ENCODE measurements around the gene RNASEH2B.

Gene RNASEH2B, protein sequence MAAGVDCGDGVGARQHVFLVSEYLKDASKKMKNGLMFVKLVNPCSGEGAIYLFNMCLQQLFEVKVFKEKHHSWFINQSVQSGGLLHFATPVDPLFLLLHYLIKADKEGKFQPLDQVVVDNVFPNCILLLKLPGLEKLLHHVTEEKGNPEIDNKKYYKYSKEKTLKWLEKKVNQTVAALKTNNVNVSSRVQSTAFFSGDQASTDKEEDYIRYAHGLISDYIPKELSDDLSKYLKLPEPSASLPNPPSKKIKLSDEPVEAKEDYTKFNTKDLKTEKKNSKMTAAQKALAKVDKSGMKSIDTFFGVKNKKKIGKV

DNA sequence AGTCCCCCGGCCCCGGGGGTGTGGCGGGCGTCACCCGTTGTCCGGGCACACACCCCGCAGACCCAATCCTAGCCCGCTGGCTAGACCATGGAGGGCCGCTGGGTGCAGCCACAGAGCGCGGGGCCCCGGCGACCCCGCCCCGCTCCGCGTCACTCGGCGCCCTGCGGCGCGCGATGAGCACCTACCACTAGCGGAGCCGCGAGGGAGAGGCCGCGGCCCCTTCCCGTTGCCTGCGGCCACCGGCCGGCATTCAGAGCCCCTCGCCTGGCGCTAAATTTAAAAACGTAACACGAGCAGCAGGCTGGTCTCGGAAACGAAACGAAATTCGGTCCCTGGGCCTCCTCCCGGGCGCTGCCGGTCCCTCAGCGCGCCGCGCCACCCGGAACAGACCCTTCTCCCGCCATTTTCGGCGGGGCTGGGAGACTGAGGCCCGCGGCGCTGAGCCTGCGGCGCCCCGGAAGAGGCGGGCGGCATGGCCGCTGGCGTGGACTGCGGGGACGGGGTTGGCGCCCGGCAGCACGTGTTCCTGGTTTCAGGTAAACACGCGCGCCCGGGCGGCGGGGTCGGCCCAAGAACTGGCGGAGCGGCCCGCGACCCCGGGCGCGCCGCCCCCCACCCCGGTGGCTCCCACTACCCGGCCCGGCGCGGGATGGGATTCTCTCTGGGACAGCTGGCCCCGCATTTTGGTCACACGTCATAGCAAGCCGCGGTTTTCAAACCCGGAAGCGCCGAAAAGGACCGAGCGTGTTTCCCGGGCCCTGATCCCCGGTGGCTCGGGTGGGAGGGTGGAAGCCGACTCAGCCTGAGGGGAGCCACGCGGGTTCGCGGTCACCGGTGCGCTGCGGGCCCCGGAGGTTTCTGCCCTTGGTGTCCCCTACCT lies at the start of gene RNASEH2B:
TSS of gene RNASEH2B (plus strand) at position 187 of the 880 bp plus-strand sequence. CDS start at position 473, 286 bp downstream.
- DNase-seq, result peak; percentile 67

DNA sequence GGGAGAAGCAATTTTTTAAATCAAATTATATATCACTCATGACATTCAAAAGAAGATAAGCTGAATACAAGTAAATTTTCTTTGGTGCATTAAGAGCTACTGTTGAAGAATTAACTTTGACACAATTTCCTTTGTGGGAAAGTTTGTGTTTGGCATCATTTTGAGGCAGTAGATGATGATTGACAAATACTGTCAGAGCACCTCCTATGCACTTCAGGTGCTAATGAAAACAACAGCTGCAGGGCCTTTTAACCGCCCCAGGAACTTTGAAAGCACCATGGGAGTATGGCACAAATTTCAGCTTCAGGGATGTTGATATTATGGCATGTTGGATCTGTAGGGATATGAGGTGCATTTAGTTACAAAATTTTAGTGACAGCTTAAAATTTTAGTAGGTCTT lies 45.1 kb upstream of the RNASEH2B start:
- DNase-seq, result no peak

DNA sequence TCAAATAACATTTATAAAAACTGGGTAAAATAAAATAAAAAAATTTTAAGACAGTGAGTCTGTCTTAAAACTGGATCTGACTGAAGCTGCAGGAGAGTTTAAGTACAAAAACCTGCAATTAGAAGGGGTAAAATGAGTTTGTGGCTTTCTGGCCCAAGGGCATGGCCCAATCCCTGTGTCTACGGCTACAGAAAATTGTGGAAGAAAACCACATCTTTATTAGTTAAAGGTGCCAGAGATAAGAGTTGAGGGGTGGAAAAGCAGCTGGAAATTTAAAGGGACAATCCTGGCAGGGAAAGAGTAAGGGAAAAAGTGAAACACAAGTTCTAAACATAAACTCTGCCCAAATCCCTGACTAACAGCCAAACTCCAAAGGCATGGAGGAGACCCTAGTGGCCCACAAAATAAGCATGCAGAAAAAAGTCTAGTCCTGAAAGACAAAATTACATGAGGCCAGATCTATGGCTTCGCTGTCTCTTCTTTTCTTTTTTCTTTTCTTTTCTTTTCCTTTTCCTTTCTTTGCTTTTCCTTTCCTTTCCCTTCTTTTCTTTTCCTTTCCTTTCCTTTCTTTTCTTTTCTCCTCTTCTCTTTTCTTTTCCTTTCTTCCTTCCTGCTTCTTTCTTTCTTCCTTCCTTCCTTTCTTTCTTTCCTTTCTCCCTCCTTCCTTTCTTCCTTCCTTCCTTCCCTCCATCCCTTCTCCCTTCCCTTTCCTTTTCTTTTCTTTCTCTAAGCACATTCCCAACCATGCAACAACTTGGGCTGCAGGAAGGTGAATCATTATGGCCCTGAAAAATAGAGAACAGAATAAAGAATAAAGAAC lies 42.6 kb upstream of the RNASEH2B start:
- DNase-seq, result no peak

DNA sequence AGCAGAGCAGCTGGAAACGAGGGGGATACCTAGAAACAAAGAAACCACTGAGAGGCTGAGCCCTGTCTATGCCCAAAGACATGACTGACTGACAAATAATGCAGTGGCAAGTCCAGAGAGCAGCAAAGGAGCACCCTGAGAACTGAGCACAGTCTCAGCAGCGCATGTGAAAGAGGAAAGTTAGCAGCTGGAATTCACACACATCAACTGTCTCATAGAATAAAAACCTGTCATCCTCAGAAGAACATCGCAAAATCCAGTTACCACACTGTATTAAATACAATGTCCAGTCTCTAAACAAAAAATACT lies 42.0 kb upstream of the RNASEH2B start:
- no peak for DNase-seq

DNA sequence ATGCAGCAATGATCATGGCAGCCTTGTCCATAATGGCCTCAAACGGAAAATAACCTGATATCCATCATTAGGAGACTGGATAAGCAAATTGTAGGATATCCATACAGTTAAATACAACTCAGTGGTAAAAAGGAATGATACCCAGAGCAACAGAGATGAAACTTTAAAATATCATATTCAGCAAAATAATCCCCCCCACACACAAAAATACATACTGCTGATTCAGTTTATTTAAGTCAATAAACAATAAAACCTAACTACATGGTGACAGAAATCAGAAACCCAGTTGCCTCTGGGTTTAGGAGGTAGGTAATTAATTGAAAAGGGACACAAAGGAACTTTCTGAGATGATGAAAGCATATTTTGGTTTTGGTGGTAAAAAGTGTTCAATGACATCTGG lies 38.2 kb upstream of the RNASEH2B start:
- no peak for DNase-seq

DNA sequence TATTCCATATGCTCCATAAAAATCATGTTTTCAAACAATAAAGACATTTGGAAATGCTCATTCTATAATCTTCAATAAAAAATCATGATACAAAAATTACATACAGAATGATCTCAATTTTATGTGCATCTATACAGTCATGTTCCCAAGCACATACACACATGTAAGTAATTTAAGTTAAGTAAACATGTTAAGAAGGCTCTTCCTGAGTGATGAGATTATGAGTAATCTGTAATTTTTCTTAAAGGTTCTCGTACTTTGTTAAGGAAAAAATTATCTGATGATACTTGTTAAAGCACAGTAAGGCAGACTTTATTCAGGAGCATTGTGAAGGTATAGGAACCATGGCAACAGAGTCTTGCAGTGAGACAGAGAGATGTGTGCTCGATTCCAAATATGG lies 36.1 kb upstream of the RNASEH2B start:
- DNase-seq, result no peak

DNA sequence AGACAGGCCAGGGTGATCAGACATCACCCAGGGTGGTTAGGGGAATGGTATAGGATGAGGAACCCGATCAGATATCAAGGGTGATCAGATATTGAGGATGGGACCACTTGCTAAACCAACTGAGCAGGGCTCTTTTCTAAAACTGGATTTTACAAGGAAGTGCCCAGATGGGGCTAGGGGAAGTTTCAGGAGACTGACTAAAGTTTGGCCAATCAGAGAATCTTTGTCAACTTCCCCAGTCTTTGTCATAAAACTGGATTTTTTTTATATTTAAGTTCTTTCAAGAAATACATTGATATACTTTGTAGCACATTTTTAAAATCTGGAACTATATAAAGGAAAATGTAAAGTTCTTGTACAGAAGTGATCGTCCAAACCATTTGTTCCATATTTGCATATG lies 35.6 kb upstream of the RNASEH2B start:
- DNase-seq, result peak; percentile 17

DNA sequence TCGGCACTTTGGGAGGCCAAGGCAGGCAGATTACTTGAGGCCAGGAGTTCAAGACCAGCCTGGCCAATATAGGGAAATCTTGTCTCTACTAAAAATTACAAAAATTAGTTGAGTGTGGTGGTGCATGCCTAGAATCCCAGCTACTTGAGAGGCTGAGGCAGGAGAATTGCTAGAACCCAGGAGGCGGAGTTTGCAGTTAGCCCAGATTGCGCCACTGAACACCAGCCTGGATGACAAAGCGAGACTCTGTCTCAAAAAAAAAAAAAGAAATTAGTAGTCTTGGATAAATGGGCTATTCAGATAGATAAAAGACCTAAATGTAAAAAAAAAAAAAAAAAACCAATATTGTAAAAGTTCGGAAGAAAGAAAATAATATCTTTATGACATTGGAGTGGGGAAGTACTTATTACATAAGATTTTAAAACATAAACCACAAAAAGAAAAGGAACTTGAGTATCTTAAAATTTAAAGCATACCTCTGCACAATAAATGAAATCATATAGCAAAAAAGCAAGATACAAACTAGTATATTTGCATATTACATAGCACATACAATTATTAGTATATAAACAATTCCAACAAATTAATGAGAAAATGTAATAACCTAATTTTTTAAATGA lies 26.7 kb upstream of the RNASEH2B start:
- DNase-seq, result peak; percentile 25

DNA sequence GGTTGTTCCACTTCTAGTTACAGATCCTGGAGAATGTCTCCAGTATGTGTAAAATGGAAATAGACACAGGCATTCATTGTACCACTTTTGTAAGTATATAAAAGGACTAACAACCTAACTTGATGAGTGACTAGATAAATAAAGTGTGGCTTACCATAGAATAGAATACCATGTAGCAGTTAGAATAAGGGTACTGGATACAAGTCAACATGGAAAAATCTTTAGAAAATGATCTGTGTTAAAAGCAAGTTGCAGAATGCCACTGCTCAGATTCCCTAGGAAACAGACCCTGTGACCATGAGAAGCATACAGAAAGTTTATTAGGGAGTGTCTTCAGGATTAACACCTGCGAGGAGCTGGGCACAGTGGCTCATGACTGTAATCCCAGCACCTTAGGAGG lies 25.9 kb upstream of the RNASEH2B start:
- no peak for DNase-seq

DNA sequence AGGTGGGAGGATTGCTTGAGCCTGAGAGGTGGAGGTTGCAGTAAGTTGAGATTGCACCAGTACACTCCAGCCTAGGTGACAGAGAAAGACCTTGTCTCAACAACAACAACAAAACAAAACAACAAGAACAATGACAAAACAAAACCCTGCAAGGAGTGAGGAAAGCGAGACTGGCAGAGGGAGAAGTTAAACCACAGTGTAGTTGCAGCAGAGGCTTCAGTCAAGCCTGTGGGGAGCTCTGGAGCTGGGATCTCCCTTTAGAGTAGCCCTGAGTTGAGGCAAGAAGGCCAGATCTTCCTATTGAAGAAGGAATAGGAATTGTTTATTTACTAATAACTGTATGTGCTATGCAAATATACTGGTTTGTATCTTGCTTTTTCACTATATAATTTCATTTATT lies 25.3 kb upstream of the RNASEH2B start:
- peak; percentile 54 for DNase-seq

DNA sequence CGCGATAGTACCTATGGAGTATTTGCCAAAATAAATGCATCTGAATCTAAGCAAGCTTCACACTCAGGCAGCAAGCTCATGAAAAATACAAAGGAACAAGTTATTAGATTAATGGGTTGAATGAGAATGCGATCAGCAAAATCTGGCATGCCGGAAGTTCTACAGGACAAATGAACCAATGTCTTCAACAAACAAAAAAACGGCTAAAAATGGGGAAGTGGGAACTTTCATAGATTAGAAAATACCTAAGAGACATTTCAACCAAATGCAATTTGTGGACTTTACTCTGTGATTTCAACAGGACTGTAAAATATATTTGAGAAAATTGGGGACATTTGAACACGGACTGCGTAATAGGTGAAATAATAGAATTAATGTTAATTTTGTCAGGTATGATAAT lies 22.4 kb upstream of the RNASEH2B start:
- peak; percentile 56 for DNase-seq

DNA sequence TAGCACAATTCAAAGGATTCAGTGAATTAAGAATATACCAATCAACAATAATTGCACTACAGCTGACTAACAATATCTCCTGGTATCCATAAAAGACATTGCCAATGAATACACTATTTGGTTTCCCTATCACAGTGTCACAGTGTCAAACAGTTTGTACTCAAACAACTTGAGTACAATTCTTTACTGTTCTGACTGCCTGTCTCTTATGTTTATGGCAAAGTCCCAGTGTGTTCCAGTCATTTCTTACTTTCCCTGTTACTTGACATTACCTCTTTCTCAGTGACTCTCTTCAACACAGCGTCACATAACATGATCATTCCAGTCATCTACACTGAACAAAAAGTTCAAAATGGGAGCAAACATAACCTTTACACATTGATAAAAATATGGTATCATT lies 21.2 kb upstream of the RNASEH2B start:
- DNase-seq, result no peak

DNA sequence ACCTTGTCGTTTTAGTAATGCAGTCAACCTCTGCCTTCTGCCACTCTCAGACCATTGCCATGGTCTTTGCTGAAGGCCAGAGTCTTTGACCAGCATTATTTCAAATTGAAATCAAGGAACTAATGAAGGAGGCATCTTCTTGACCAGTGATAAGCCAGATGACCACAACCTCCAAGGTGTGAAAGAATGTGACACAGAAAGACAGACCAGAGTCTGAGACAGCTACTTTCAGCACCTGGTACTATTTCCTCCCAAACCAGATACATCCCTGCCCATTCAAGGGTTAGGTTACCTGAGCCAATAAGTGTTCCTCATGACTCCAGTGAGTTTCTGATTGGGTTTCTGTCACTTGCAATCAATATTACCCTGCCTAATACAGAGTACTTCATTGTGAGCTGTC lies 20.3 kb upstream of the RNASEH2B start:
- no peak for DNase-seq

DNA sequence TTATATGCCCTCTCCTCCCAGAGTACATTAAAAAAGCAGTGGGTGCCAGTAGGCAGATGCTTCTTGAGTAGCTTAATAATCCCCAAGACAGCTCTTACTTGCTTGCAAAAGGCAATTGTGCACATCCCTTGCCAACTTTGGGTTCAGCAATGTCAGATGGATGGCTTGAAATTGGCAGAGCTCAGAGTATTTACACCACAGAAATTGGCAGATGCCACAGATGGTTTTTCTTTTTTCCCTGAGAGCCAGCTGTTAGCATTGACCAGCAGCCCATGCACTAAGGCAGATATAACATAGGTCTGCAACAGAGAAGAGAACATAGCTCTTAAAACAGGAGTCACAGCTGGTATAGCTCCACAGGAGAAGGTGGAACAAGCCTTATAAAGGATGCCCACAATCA lies 18.4 kb upstream of the RNASEH2B start:
- no peak for DNase-seq

DNA sequence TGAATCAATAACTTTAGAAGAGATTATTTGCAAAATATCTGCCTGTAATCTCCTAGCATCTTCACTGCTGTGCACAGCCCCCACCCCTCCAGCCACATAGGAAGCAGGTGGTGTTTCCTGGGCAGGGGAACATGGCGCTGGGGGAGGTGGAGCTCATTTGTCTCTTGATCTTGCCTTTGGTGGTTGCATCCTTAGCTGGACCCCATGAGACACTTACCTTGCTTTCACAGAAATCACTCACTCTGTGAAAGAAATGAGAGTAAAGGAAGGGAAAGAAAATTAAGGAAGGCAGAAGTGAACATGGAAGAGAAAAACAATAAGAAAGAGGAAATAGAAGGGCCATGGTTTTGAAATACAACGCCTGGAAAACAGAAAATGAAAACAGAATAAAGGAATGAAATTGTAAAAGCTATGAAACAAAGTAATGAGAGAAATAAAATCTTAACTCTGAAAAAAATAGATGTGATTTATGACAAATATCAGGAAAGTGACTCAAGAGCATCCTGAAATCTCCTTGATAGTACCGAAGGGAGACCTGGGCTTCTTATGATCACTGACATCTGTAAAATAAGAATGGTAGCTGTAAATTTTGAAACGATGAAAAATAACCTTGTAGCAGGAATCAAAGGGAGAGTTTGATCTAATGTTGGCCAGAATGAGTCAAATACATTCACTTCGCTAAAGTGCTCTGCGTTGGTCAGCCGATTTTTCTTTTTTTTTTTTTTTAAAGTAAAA lies 17.2 kb upstream of the RNASEH2B start:
- peak; percentile 48 for DNase-seq

DNA sequence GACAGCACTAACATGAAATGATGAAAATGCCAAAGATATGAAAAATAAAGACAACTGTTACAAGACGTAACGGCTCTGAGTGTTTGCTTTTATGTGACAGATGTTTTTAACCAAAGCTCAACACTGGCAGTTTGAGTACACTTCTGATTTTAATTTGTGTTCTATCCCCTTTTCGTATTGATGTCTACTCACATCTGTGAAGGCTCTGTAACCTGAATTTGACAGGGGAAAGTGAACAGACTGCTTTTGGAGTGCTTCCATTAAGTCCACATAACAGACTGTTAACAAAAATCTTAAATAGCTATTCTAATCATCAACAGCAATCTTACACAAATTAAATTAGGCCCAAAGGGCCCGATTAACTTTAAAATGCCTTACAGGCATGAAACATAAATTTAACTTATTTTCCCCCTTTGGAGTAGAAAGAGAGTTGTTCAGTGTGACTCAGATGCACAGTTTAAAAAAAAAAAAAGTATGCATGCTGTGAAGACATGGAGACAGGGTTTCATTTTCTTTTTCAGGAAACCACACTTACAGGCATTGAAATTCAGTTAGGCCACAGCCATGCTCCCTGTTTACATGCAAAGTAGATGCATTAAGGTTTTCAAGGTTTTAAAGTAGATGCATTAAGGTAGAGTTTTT lies 16.3 kb upstream of the RNASEH2B start:
- peak; percentile 79 for DNase-seq

DNA sequence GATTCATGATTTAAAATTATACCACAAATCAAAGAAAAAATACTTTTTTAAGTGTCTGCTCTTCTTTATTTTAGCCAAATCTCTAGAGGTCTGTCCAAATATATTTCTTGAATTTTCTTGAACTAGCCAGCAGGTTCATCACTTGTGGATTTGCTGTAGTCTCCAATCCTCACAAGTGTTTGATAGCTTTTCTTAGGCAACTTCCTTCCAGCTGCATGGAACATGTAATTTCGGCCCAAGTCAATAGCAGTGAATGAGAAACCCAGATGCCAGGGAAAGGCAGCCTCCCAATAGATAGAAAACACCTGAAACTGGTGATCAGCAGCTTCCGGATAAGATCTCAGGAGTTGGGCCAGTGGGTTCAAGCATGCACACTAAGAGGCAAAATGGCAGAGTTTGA lies 15.6 kb upstream of the RNASEH2B start:
- DNase-seq, result no peak

DNA sequence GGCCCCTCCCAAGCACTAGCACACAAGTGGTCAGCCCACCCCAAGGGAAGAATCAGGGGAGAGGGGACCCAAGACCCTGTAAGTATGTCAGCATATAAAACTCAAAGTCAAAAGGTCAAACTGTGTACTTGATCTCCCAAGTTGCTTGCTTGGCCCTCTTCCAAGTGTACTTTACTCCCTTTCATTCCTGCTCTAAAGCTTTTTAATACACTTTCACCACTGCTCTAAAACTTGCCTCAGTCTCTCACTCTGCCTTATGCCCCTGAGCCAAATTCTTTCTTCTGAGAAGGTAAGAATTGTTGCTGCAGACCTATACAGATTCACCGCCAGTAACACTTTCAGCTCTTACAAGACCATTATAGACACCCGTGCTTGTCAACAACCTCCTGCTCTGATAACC lies 15.1 kb upstream of the RNASEH2B start:
- no peak for DNase-seq

DNA sequence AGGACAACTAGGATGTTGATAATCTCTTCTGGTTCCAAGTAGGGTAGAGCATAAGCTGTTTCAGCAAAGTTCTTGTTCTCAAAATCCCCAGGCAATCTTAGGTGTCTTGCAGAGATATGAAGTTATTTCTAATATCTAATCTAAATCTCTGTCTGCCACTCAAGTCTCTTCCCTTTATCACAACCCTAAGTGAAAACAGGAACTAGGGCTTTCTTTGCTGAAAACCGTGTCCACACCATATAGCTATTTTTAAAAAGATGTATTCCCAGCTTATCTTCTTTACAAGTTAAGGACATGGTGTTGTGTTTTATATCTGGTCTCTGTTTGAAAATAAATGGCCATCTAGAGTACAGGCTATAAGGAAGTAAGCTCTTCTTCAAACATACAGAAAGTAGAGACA lies 11.3 kb upstream of the RNASEH2B start:
- DNase-seq, result no peak

DNA sequence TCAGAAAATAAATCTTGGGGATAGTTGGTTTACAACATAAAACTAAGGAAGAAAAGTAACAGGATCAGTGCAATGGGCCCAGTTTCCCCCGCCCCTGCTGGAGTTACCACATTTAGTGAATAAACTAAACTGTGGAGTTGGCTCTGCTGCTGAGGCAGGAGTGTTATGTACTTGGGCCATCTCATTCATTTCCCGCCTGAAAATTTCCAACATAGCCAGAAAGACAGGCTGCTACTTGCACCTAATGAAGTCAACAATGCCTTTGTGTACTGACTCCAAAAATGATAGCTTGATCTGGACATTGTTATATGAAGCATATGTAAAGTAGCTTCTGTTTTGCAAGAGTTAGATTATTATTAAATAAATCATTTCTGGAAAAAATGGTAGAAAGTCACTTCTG lies 7.9 kb upstream of the RNASEH2B start:
- no peak for DNase-seq

DNA sequence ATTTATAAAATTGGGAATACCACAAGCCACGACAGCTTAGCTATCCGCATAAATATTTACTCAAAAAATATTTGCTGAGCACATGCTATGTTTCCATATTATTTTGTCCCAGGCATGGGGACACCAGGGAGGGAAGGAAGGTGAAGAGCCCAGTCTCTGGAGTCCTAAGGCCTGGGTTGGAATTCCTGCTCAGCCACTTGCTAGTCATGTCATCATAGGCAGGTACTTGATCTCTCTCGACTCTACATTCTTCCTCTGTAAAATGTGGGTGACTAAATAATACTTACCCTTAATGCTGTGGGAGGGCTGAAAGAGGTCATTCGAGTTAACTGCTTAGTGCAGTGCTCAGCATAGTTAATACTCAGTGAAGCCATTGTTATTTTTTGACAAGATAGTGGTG lies 4.3 kb upstream of the RNASEH2B start:
- no peak for DNase-seq

DNA sequence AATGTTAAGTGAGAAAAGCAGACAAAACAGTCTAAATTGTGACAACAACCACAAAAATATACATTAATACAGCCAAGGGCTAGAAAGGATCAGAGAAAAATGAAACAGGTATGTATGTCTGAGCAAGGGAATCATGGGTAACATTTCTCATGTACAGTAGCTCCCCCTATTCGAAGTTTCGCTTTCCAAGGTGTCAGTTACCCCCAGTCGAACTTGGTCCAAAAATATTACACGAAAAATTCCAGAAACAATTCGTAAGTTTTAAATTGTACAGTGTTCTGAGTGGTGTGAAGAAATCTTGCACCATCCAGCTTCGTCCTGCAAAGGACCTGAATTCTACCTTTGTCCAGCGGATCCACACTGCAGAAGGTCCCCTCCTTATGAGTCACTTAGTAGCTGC lies 1.8 kb upstream of the RNASEH2B start:
- DNase-seq, result no peak

Measured in inflammatory macrophage treated with lipopolysaccharide for 4 hours (primary cell).